ENCODE data around the gene COL25A1.

DNA sequence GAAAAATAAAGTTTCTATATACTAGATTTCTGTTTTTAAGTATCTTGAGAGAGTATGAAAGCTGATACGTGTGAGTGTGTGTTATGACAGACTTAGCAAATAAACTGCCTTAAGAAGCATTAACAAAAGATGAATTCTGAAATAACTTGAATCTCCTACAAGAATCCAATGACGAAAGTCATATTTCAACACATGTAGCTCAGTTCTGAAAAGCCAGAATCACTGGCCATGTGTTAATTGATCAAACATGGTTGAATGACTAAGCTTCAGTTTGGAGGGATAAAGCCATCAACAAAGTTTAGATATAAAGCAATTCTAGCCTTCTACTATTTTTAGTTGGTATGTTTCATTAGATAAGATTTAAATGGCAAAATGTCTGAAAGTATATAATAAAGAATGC is 451.1 kb downstream of the COL25A1 start:
- TF ChIP-seq CTCF (IDR thresholded peaks at IDR 0.05) = no peak
- no peak for TF ChIP-seq POLR2A (IDR thresholded peaks at IDR 0.05)
